T-helper 22 cell (primary cell): Measurements from ENCODE around the gene LSS.

Experiments
- DNase-seq: peaks from one replicate; pipeline ENCODE4 v3.0.0-alpha.2; 2020; ENCODE audit warnings: low read depth

LSS gene

GRCh38 chr21:46228345-46229051 lies at the start of gene LSS:
Gene LSS (minus strand): TSS chr21:46228774. CDS start chr21:46228745, 29 bp downstream.
- DNase-seq = peak; percentile 99

GRCh38 chr21:46274797-46275390 lies 46.3 kb upstream of the LSS start:
- DNase-seq = no peak

DNA sequence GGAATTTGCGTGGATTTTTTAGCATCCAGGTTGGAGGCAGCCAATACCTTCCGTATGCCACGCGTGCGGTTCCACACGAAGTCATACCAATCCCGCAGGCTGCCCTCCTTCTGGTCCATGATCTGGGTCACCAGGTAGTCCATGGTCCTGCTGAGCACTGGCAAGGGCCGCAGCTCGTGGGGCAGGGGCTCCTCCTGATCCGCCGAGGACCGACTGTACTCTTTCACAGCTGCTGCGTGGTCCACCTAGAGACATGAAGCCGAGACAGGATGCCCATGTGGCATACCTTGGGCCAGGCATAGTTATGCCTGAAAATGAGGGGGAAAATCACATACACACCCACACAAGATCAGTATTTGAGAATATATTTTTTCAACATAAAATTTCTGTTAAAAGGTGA lies 44.8 kb upstream of the LSS start:
- no peak for DNase-seq

- no peak for DNase-seq
These were observed 40.9 kb upstream of the LSS start for GRCh38 chr21:46269466-46269865.

DNA sequence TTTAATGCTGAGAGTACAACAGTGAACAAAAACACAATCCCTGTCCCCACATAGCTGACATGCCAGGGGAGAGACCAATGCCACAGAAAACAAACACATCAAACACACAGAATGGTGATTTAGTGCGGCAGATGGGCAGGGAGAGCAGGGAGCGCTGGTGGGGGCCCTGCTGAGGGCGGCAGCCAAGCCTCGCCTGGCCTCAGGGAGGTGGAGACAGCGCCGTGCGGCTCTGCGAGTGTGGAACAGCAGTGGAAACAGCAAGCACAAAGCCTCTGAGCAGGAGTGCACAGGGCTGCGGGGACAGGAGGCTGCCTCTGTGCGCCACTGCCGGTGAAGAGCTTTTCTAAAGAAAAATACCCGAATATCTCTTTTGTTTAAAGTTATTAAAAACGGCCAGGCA lies 39.8 kb upstream of the LSS start:
- DNase-seq = no peak

DNA sequence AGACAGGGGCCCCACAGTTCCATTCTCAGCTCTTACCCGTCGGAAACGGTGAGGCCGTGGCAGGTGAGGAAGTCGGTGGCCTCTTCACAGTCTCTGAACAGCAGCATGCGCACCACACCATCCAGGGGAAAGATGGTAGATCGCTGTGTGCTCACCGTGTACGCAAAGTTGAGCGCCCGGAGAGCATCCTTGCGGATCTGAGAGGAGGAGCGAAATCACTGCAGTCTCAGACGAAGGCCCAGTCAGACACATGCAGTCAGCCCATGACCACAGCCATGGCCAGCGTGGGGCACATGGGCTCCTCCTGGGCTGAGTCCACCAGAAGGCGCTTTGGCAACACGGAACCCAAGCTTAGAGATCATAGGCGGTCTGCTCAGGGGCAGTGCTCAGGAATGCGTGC lies 38.4 kb upstream of the LSS start:
- no peak for DNase-seq

DNA sequence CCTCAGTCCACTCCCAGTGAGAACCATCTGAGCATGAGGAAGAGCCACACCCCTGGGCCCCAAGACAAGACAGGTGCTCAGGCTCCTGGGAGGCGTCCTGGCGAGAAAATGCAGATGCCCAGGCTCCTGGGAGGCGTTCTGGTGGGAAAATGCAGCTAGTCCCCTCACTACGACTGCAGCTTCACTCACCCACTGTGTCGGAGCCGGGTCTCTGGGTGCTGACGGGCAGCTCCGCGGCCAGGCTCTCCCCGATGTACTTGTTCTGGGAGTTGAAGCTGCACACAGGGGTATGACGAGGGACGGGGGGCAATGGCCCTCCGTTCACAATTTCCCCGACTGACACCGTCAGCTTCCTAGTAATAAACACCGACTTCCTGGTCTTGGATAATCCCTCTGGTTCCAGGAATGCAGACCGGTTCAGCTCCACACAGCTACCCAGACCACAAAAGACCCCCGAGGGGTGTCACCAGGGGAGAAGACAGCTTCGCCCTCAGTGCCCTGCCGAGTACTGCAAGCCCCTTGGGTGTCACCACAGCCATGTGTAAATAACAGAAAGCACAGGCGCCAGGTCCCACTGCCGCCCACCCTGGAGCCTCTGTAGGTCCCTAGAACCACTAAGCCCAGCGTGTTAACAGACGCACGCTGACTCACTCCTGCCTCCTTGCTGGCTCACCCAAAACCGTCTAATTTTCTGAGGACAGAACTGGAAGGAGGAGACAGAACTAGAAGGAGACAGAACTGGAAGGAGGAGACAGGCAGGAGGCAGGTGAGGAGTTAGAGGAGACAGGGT lies 37.4 kb upstream of the LSS start:
- DNase-seq = no peak

GRCh38 chr21:46264690-46265144 lies 36.1 kb upstream of the LSS start:
- DNase-seq = no peak

DNA sequence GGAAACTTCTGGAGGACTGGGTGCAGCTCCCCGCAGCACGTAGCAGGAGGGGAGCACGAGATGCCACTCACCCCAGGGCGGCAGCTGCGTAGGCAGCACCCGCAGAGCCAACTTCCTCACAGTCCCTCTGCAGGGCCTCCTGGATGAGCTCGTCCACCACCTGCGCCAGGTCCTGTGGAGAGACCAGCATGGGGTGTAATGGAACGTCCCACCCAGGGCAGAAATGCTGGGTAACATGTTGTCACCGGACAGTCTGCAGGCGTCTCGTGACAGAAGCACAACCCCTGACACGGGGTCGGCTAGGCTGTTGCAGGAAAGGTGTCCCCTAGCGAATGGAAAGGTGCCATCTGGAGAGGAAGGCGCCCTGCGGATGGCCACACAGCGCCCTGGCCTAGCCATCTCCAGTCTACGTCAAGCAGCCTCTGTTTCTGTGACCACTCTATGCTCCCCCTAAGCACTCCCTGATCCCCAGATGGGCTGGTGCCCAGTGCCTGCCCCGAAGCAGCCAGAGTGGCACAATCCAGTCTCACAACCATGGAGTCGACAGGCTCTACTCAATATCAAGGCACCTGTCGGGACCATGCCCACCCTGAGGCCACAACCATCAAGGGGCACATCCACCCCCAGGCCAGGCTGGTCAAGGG lies 35.6 kb upstream of the LSS start:
- DNase-seq = no peak

- no peak for DNase-seq
These were observed 28.0 kb upstream of the LSS start for GRCh38 chr21:46256501-46256994.

DNA sequence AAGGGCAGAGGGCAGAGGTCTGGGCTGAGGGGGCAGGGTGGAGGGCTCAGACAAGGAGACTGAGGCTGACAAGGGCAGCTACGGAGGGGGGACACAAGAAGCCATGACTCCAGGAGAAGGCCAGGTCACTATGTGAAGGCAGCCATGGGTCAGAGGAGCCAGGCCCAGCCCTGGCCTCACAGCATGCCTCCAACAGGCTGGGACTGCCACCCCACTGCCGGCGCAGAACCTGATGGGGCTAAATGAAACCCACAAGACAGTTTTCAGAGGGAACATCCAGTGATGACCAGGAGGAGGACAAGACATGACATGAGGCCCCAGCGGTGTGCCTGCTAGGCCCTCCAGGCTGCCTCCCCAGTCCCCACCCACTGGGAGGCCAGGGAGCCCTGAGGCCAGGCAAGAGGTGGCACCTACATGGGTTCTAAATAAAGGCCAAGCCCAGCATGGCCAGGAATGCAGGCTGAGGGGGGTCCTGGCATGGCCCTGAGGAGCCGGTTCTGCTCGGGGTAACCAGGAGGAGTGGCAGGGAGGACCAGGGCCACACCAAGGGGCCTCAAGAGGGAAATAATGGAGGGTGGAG lies 27.3 kb upstream of the LSS start:
- DNase-seq = no peak

DNA sequence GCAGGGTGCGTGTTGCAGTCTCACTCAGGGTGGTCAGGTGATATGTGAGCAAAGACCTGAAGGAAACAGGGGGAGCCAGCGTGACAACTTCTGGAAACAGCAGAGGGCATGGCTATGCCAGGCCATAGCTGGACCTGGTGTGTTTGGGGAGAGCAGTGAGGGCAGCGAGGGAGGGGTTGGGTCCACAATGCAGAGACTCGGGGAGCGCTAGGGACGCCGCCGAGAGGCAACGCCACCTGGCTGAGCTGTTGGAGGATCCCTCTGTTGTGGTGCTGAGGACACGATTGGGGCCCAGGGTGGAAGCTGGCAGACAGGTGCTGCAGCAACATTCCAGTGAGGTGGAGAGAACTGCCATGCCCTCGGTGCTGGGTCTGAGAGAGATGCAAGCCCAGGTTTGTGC lies 26.6 kb upstream of the LSS start:
- DNase-seq = no peak

DNA sequence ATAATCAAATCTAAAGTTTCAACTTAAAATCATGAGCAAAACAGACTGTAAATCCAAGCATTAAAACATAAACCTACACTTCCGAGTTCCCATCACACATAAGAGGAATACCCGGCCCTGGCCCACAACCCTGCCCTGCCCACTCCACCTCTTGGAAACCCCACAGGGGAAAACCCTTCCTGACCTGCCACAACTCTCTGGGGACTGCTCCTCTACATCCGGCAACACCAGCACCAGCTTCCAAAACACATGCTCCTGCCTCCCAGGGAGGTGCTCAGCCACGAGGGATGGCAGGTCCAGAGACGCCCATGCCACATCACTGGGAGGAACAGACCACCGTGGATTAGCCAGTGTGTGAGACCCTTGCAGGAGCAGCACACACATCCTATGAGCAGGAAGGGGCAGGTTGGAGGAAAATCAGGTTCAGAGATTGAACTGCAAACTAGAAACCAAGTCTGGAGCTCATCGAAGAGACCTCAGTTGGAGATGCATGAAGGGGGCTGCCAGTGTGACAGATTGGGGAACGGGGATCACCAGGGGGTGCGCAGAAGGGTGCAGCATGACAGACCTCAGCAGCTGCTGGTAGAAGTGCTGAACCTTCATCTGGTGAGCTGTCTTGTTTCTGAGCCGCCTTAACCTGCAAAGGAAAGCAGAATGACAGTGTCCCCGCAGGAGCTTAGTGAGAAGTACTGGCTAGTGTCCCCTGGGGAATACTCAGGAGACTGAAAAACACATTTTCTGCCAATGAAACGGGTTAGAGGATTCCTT lies 25.8 kb upstream of the LSS start:
- DNase-seq = no peak

DNA sequence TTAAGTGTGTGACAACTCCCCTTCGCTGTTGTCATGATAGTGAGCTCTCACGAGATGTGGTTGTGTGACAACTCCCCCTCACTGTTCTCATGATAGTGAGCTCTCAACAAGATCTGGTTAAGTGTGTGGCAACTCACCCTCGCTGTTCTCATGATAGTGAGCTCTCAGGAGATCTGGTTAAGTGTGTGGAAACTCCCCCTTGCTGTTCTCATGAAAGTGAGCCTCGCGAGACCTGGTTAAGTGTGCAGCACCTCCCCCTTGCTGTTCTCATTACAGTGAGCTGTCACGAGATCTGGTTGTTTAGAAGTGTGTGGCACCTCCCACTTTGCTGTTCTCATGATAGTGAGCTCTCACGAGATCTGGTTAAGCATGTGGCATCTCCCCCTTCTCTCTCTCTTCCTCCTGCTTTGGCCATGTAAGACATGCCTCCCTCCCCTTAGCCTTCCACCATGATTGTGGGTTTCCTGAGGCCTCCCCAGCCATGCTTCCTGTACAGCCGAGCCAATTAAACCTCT lies 25.1 kb upstream of the LSS start:
- peak; percentile 32 for DNase-seq

DNA sequence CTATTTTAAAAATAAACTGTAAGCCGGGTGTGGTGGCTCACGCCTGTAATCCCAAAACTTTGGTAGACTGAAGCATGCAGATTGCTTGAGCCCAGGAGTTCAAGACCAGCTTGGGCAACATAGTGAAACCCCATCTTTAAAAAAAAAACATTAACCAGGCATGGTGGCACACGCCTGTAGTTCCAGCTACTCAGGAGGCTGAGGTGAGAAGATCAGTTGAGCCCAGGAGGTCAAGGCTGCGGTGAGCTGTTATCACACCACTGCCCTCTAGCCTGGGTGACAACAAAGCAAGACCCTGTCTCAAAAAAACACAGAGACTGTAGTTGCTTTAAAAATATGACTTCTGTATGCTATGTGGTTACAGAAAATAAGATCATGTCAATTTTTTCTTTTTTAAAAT lies 24.3 kb upstream of the LSS start:
- DNase-seq = no peak

- DNase-seq = no peak
These were observed 21.7 kb upstream of the LSS start for GRCh38 chr21:46250146-46250725.

DNA sequence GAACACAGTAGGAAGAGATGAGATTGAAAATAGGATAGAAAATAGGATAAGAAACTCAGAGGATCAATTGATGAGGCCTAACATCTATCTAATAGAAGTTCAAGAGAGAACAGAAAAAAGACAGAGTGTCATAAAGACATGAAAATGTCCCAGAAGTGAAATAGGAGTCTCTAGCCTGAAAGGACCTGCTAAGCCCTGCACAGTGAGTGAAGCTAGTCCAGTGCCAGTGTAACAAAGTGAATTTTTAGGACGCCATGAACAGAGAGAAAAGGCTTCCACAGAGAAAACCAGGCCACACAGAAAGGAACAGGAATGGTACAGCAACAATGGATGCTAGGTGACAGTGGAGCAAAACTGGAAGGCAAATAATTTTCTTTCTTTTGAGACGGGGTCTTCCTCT lies 20.3 kb upstream of the LSS start:
- DNase-seq = no peak

GRCh38 chr21:46248422-46248782 lies 19.8 kb upstream of the LSS start:
- DNase-seq = no peak

DNA sequence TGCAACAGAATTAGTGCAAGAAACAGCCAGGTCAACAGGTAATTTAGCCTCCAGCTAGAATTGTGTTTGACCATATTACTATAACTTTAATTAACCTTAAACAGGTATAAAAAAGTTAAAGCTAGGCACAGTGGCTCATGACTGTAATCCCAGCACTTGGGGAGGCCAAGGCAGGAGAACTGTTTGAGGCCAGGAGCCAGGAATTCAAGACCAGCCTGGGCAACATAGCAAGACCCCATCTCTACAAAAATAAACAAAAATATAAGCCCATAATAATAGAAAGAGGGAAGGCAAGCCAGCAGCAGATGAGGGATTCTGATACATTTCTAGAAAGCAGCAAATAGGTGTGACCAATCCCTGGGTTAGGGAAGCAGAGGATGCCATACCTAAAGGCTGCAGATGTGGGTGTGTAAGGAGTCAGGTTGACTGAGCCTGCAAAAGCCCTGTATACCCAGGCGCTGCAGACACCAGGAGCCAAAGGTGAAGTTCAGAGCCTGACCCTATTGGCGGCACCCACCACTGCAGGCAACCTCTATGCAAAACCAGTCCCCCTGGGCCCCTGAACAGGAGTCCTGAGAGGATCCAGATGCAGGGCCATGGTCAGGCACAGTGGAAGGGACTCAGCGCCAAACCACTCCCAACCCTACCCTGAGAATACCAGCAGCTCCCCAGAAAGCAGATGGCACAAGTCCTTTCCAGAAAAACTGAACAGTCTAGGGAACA lies 19.3 kb upstream of the LSS start:
- no peak for DNase-seq

DNA sequence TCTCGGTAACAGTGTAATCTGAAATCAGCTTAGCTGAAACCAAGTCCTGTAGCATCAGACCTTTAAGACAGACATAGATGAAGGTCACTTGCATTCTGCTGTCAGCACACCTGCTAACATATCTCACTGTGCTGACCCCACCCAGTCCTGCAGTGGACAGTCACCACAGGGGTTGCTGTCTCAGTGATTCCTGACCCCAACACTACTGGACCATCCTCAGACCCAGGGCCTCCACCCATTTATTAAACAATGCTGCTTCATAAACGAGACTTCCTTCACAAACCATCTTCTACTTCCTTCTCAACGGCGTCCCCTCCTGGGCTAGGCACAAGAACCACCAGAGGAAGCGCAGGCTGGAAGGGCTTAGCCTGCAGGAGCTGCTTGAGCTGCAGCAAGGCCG lies 17.8 kb upstream of the LSS start:
- DNase-seq = no peak
